A673 (cell line): ENCODE measurements around the gene CDK2. TPM values are rescaled to one million over a fixed set of nuclear protein-coding genes. Genes with fewer than 3 reads are reported as not detected.

Source experiments
- BruUV-seq: library from RNA; stranded (reverse); fragments of 400-500 nt; replicated peaks from 2 replicates; lab custom pipeline; 2021; lab: Mats Ljungman, UMichigan
- CTCF ChIA-PET: fragments of 300-600 bp; sonication (Branson Sonifier 250); formaldehyde crosslinking; loops from one replicate; lab custom pipeline; 2022; ENCODE audit warnings: antibody characterized with exemption; lab: Charles Lee
- POLR2A ChIA-PET: fragments of 300-600 bp; sonication (Branson Sonifier 250); formaldehyde crosslinking; loops from one replicate; lab custom pipeline; 2022; ENCODE audit warnings: antibody characterized with exemption; ENCODE audit not compliant: low non-redundant PET; lab: Charles Lee
- DNase-seq: peaks from one replicate; pipeline ENCODE4 v3.0.0-alpha.2; 2015; ENCODE audit warnings: low spot score
- H3K27ac ChIP-seq: fragments of 200-600 bp; sonication (generic); 2 replicates; pipeline ENCODE4 v1.5.1; 2016; ENCODE audit warnings: mixed run types, low read depth, mild to moderate bottlenecking, mixed read lengths, antibody characterized with exemption, low read length; ENCODE audit not compliant: poor library complexity, severe bottlenecking
- H3K27me3 ChIP-seq: fragments of 200-600 bp; sonication (generic); replicated peaks from 2 replicates; pipeline ENCODE4 v1.6.1; 2017; ENCODE audit warnings: mixed run types, low read depth, mild to moderate bottlenecking, mixed read lengths, antibody characterized with exemption, low read length; ENCODE audit not compliant: insufficient read depth, poor library complexity
- H3K36me3 ChIP-seq: fragments of 200-600 bp; sonication (generic); 2 replicates; pipeline ENCODE4 v1.6.1; 2016; ENCODE audit warnings: mixed run types, mild to moderate bottlenecking, mixed read lengths, antibody characterized with exemption, low read length; ENCODE audit not compliant: insufficient read depth, poor library complexity, severe bottlenecking
- H3K4me1 ChIP-seq: fragments of 200-600 bp; sonication (generic); 2 replicates; pipeline ENCODE4 v1.6.1; 2017; ENCODE audit warnings: mixed run types, mild to moderate bottlenecking, mixed read lengths, antibody characterized with exemption, low read length; ENCODE audit not compliant: insufficient read depth, poor library complexity, severe bottlenecking
- H3K4me3 ChIP-seq: fragments of 200-600 bp; sonication (generic); 2 replicates; pipeline ENCODE4 v1.5.1; 2016; ENCODE audit warnings: low read depth, mixed run types, mild to moderate bottlenecking, mixed read lengths, low read length; ENCODE audit not compliant: poor library complexity, severe bottlenecking
- H3K9me3 ChIP-seq: fragments of 200-600 bp; sonication (generic); 2 replicates; pipeline ENCODE4 v1.6.1; 2016; ENCODE audit warnings: mixed run types, low read depth, mild to moderate bottlenecking, mixed read lengths, antibody characterized with exemption, low read length; ENCODE audit not compliant: poor library complexity, severe bottlenecking
- CTCF ChIP-seq: fragments of 300-800, 200-600 bp; sonication (generic); conservative IDR thresholded peaks from 2 replicates; pipeline ENCODE4 v1.5.1; 2017; ENCODE audit warnings: low read depth, mild to moderate bottlenecking, antibody characterized with exemption, low read length, moderate library complexity, mixed read lengths
- EZH2 ChIP-seq: fragments of 200-600 bp; sonication (generic); IDR thresholded peaks from 2 replicates; pipeline ENCODE4 v1.6.1; 2017; ENCODE audit warnings: borderline replicate concordance, low read depth, mild to moderate bottlenecking, mixed read lengths, antibody characterized with exemption, low read length; ENCODE audit not compliant: poor library complexity, severe bottlenecking
- intact Hi-C: fragments of 100-400 bp; cut with micrococcal nuclease; formaldehyde crosslinking; loops from one replicate; pipeline ENCODE4 v1.10.0; 2022; ENCODE audit not compliant: unreplicated experiment
- total RNA-seq: library from RNA; stranded (reverse); gene quantifications from 2 replicates; pipeline ENCODE4 v1.2.3, GENCODE V29; 2021

The CDK2 gene
- total RNA-seq, 1 experiment from 2014 or later, result 103 TPM

- H3K36me3 ChIP-seq, result no peaks in the 10 kb centered on the region
- CTCF ChIA-PET, result no interaction called here
- H3K4me3 ChIP-seq, result no peak overlapping the region
- DNase-seq, result no peak
- no peaks in the 10 kb centered on the region for H3K27me3 ChIP-seq
- TF ChIP-seq EZH2, result no peak
- TF ChIP-seq CTCF, result no peak
- intact Hi-C loops, result no loop called here
- POLR2A ChIA-PET, result interaction anchor here (0.6 kb wide), 1 partner anchor 30 kb away, joined by 3 read pairs; no protein-coding TSS in a partner anchor
- H3K27ac ChIP-seq, result no peak overlapping the region
- no TSS peak for BruUV-seq
- H3K4me1 ChIP-seq, result no peaks in the 10 kb centered on the region
- no peaks in the 10 kb centered on the region for H3K9me3 ChIP-seq
Measured at GRCh38 chr12:56013482-56013881, 46.9 kb downstream of the CDK2 start.

GRCh38 chr12:56014205-56014604 lies 47.6 kb downstream of the CDK2 start:
- Histone ChIP-seq H3K9me3 (no peaks in the 10 kb centered on the region), H3K27me3 (no peaks in the 10 kb centered on the region), H3K27ac (no peak overlapping the region), H3K4me1 (no peaks in the 10 kb centered on the region), H3K4me3 (no peak overlapping the region), H3K36me3 (no peaks in the 10 kb centered on the region)
- BruUV-seq, result no TSS peak
- TF ChIP-seq CTCF, result no peak
- TF ChIP-seq EZH2, result no peak
- DNase-seq, result no peak
- intact Hi-C loops, result no loop called here
- ChIA-PET CTCF (no interaction called here), POLR2A (no interaction called here)

- no peaks in the 10 kb centered on the region for H3K36me3 ChIP-seq
- intact Hi-C loops, result no loop called here
- H3K4me3 ChIP-seq, result no peak overlapping the region
- H3K27me3 ChIP-seq, result no peaks in the 10 kb centered on the region
- TF ChIP-seq EZH2 (no peak), CTCF (no peak)
- H3K9me3 ChIP-seq, result no peaks in the 10 kb centered on the region
- ChIA-PET POLR2A (no interaction called here), CTCF (no interaction called here)
- H3K27ac ChIP-seq, result no peak overlapping the region
- BruUV-seq, result no TSS peak
- no peak for DNase-seq
- H3K4me1 ChIP-seq, result no peaks in the 10 kb centered on the region
Measured at GRCh38 chr12:56017181-56017580, 50.6 kb downstream of the CDK2 start.
